B cell (primary cell): Measurements from ENCODE around the gene UBXN7. TPM values are rescaled to one million over a fixed set of nuclear protein-coding genes. Genes with fewer than 3 reads are reported as not detected.
"Not testable (repeated sequence)": the region's sequence is repeated elsewhere in the genome, so short reads cannot be mapped to it uniquely, and the experiment has no call there.

Experiments used
- ATAC-seq: fragments of 200-7000 bp; cut with Tn5 transposase; one replicate; pipeline ENCODE4 v1.10.0; 2021; ENCODE audit warnings: low read depth, mild to moderate bottlenecking, moderate number of reproducible peaks, moderate library complexity
- CTCF ChIA-PET: fragments of 350-600 bp; sonication (Branson Sonifier 250); formaldehyde crosslinking; loops from one replicate; lab custom pipeline; 2021; ENCODE audit warnings: antibody characterized with exemption, inconsistent platforms; lab: Charles Lee
- POLR2A ChIA-PET: fragments of 350-600 bp; sonication (Branson Sonifier 250); formaldehyde crosslinking; loops from one replicate; lab custom pipeline; 2021; ENCODE audit warnings: antibody characterized with exemption; lab: Charles Lee
- DNase-seq: peaks from one replicate; pipeline ENCODE4 v3.0.0; 2013
- H2AFZ ChIP-seq: 2 replicates; pipeline ENCODE4 v1.6.1; 2012; ENCODE audit warnings: mild to moderate bottlenecking, low read depth, low read length; ENCODE audit not compliant: insufficient read depth, poor library complexity, severe bottlenecking
- H3K27ac ChIP-seq, 2 donors: 1 replicate in 1 of 2; 2 replicates in 1 of 2; pipeline ENCODE4 v1.5.1; 2012 to 2013; ENCODE audit warnings: low read length in 2 of 2, mild to moderate bottlenecking in 2 of 2, moderate library complexity in 1 of 2
- H3K27me3 ChIP-seq, 4 experiments: fragments of 200-600 bp in 1 of 4; sonication (generic) in 1 of 4; replicated peaks in 1 of 4; 1 replicate in 2 of 4; 2 replicates in 2 of 4; pipeline versions ENCODE4 v1.6.1 to v1.7.0; 2013 to 2016; ENCODE audit warnings: low read length in 3 of 4, mild to moderate bottlenecking in 2 of 4, mixed read lengths in 1 of 4, moderate library complexity in 1 of 4; ENCODE audit not compliant: insufficient read depth in 4 of 4, control insufficient read depth in 3 of 4; ENCODE audit errors: control extremely low read depth in 1 of 4
- H3K36me3 ChIP-seq, 2 experiments: replicated peaks in 1 of 2; 1 replicate in 1 of 2; 2 replicates in 1 of 2; pipeline versions ENCODE4 v1.6.1 to v1.7.1; 2013; ENCODE audit warnings: low read length in 1 of 2; ENCODE audit not compliant: insufficient read depth in 2 of 2, control insufficient read depth in 1 of 2; ENCODE audit errors: control extremely low read depth in 1 of 2, extremely low read depth in 1 of 2
- H3K4me1 ChIP-seq, 2 donors: fragments of 200-600 bp in 1 of 2; sonication (generic) in 1 of 2; 1 replicate in 1 of 2; 2 replicates in 1 of 2; pipeline versions ENCODE4 v1.5.1 to v1.6.1; 2013 to 2017; ENCODE audit warnings: low read length in 2 of 2; ENCODE audit not compliant: control insufficient read depth in 2 of 2, insufficient read depth in 2 of 2
- H3K4me2 ChIP-seq: replicated peaks from 2 replicates; pipeline ENCODE3; 2012; ENCODE audit warnings: mild to moderate bottlenecking, low read depth, low read length; ENCODE audit not compliant: poor library complexity, severe bottlenecking
- H3K4me3 ChIP-seq, 5 experiments: fragments of 200-600 bp in 1 of 5; sonication (generic) in 1 of 5; 1 replicate in 3 of 5; 2 replicates in 2 of 5; pipeline versions ENCODE4 v1.5.1 to v1.7.0; 2011 to 2016; ENCODE audit warnings: low read length in 4 of 5, mild to moderate bottlenecking in 4 of 5, low read depth in 2 of 5, control low read depth in 1 of 5, moderate library complexity in 1 of 5; ENCODE audit not compliant: insufficient read depth in 1 of 5; ENCODE audit errors: control extremely low read depth in 1 of 5, extremely low read depth in 1 of 5
- H3K79me2 ChIP-seq: fragments of 200-600 bp; sonication (generic); one replicate; pipeline ENCODE4 v1.6.0; 2016; ENCODE audit warnings: low read length; ENCODE audit not compliant: control insufficient read depth, insufficient read depth
- H3K9ac ChIP-seq: fragments of 200-600 bp; sonication (generic); 2 replicates; pipeline ENCODE4 v1.6.1; 2017; ENCODE audit warnings: mild to moderate bottlenecking, low read length, moderate library complexity
- H3K9me3 ChIP-seq, 3 donors: one replicate each; pipeline versions ENCODE4 v1.6.1 to v1.7.1; 2013; ENCODE audit warnings: low read length in 2 of 3; ENCODE audit not compliant: control insufficient read depth in 2 of 3, insufficient read depth in 1 of 3; ENCODE audit errors: control extremely low read depth in 1 of 3
- H4K20me1 ChIP-seq: 2 replicates; pipeline ENCODE4 v1.6.0; 2012; ENCODE audit warnings: mild to moderate bottlenecking, low read length; ENCODE audit not compliant: insufficient read depth, control insufficient read depth, poor library complexity, severe bottlenecking
- H3K27ac Mint-ChIP-seq: one replicate; pipeline ENCODE4 v1.8.0; 2021; ENCODE audit warnings: mixed read lengths
- H3K27me3 Mint-ChIP-seq: one replicate; pipeline ENCODE4 v1.8.0; 2021; ENCODE audit warnings: mixed read lengths
- H3K4me1 Mint-ChIP-seq: one replicate; pipeline ENCODE4 v1.8.0; 2021; ENCODE audit warnings: mixed read lengths
- H3K4me3 Mint-ChIP-seq: one replicate; pipeline ENCODE4 v1.8.0; 2021; ENCODE audit warnings: mixed read lengths
- H3K9me3 Mint-ChIP-seq: one replicate; pipeline ENCODE4 v1.8.0; 2022; ENCODE audit warnings: mixed read lengths; ENCODE audit not compliant: insufficient read depth
- CTCF ChIP-seq: fragments of 200-600 bp; IDR thresholded peaks from one replicate; pipeline ENCODE4 v1.8.0; 2022; ENCODE audit warnings: antibody characterized with exemption, mild to moderate bottlenecking
- EZH2 ChIP-seq: IDR thresholded peaks from 2 replicates; pipeline ENCODE4 v1.6.1; 2012; ENCODE audit warnings: borderline replicate concordance, low read depth, mild to moderate bottlenecking, moderate library complexity, low read length; ENCODE audit not compliant: insufficient read depth, poor library complexity, severe bottlenecking
- WGBS: methylation state at CpG from one replicate; pipeline ENCODE4 v1.1.5; 2013; ENCODE audit warnings: missing lambda C conversion rate; ENCODE audit not compliant: insufficient coverage; 5-methylcytosine and 5-hydroxymethylcytosine counted together
- intact Hi-C: fragments of 100-400 bp; cut with micrococcal nuclease; formaldehyde crosslinking; loops from one replicate; pipeline ENCODE4 v1.10.0; 2022
- polyA plus RNA-seq: library from polyadenylated mRNA; depleted of rRNA; stranded (reverse); fragments of >200 nt; gene quantifications from 2 replicates; pipeline ENCODE4 v1.2.3, GENCODE V29; 2012
- total RNA-seq, 2 donors: library from RNA; stranded (reverse); fragments of 120-200 nt in 1 of 2; gene quantifications; 1 replicate in 1 of 2; 2 replicates in 1 of 2; pipeline versions ENCODE4 v1.2.3 to v1.2.4, GENCODE V29; 2013 to 2022

The UBXN7 gene
- total and polyA plus RNA-seq, 2 donors (not counting 1 experiment from before 2014, with no cell fraction given) = 7.4 to 107 TPM

- POLR2A ChIA-PET = interaction anchor here (0.8 kb wide), 1 partner anchor 100 kb away, joined by 5 read pairs; no protein-coding TSS in a partner anchor
- no peaks in the 10 kb centered on the region for H3K9me3 ChIP-seq
- WGBS = 100% methylated on average over 2 of the region's 3 CpGs
- no peak for TF ChIP-seq CTCF
- no peak for TF ChIP-seq EZH2
- Mint-ChIP-seq H3K27me3 (no peaks in the 10 kb centered on the region), H3K27ac (no peak overlapping the region), H3K4me3 (no peak overlapping the region), H3K9me3 (peaks cover 3% of the 10 kb centered on the region), H3K4me1 (no peaks in the 10 kb centered on the region)
- H3K4me2 ChIP-seq = no peak overlapping the region
- intact Hi-C loops = no loop called here
- H3K27me3 ChIP-seq = no peaks in the 10 kb centered on the region
- no peak for DNase-seq
- H3K79me2 ChIP-seq = no peaks in the 10 kb centered on the region
- no peak overlapping the region for H3K4me3 ChIP-seq
- no peak overlapping the region for H3K9ac ChIP-seq
- H4K20me1 ChIP-seq = no peaks in the 10 kb centered on the region
- H3K27ac ChIP-seq = no peak overlapping the region
- no peak overlapping the region for H2AFZ ChIP-seq
- ATAC-seq = no peak
- CTCF ChIA-PET = no interaction called here
- H3K4me1 ChIP-seq = no peaks in the 10 kb centered on the region
- peaks cover 0 to 7% of the 10 kb centered on the region in 2 experiments for H3K36me3 ChIP-seq
Measured at GRCh38 chr3:196463804-196464203, 31.6 kb upstream of the UBXN7 start.

GRCh38 chr3:196463478-196463756 lies 31.2 kb upstream of the UBXN7 start:
- H3K9me3 Mint-ChIP-seq = peaks cover 3% of the 10 kb centered on the region
- H3K27ac Mint-ChIP-seq = no peak overlapping the region
- H3K4me3 Mint-ChIP-seq = no peak overlapping the region
- no peaks in the 10 kb centered on the region for H3K79me2 ChIP-seq
- POLR2A ChIA-PET = interaction anchor here (0.8 kb wide), 1 partner anchor 100 kb away, joined by 5 read pairs; no protein-coding TSS in a partner anchor
- H3K4me2 ChIP-seq = no peak overlapping the region
- H4K20me1 ChIP-seq = no peaks in the 10 kb centered on the region
- H3K36me3 ChIP-seq = peaks cover 0 to 3% of the 10 kb centered on the region in 2 experiments
- no peak overlapping the region for H2AFZ ChIP-seq
- H3K27ac ChIP-seq = no peak overlapping the region
- H3K4me1 Mint-ChIP-seq = no peaks in the 10 kb centered on the region
- H3K27me3 ChIP-seq = no peaks in the 10 kb centered on the region
- no peak overlapping the region for H3K9ac ChIP-seq
- no peak for ATAC-seq
- no peaks in the 10 kb centered on the region for H3K4me1 ChIP-seq
- CTCF ChIA-PET = no interaction called here
- intact Hi-C loops = no loop called here
- H3K4me3 ChIP-seq = no peak overlapping the region
- no peaks in the 10 kb centered on the region for H3K27me3 Mint-ChIP-seq
- WGBS = no CpG with 5 or more reads among the region's 2 CpGs
- no peak for TF ChIP-seq CTCF
- TF ChIP-seq EZH2 = no peak
- no peaks in the 10 kb centered on the region for H3K9me3 ChIP-seq
- no peak for DNase-seq

- H3K79me2 ChIP-seq, H3K27me3 ChIP-seq, ATAC-seq, H4K20me1 ChIP-seq, H3K4me3 Mint-ChIP-seq, H3K27me3 Mint-ChIP-seq, H3K4me2 ChIP-seq, H3K27ac ChIP-seq, H2AFZ ChIP-seq, DNase-seq, H3K27ac Mint-ChIP-seq, H3K36me3 ChIP-seq, H3K4me1 ChIP-seq, H3K4me3 ChIP-seq, H3K4me1 Mint-ChIP-seq, H3K9me3 Mint-ChIP-seq, H3K9me3 ChIP-seq, H3K9ac ChIP-seq, CTCF ChIA-PET, intact Hi-C loops: not testable (repeated sequence)
- POLR2A ChIA-PET = interaction anchor here (0.8 kb wide), 1 partner anchor 99 kb away, joined by 5 read pairs; no protein-coding TSS in a partner anchor
- 100% methylated on average over 1 of the region's 1 CpG for WGBS
Measured at GRCh38 chr3:196462680-196463477, 30.7 kb upstream of the UBXN7 start.
